Right lobe of liver (tissue), 4 donors: Measurements from ENCODE around the gene SSBP3.

Experiments used
- CTCF ChIP-seq, 4 donors: fragments of 200-600 bp in 3 of 4; fragments of 450-650 bp in 1 of 4; IDR thresholded peaks; one replicate each; pipeline versions ENCODE4 v1.5.1 to v1.8.0; 2016 to 2022; ENCODE audit warnings: antibody characterized with exemption in 4 of 4, mild to moderate bottlenecking in 2 of 4
- POLR2A ChIP-seq: fragments of 450-650 bp; IDR thresholded peaks from one replicate; pipeline ENCODE4 v1.6.1; 2017; ENCODE audit warnings: antibody characterized with exemption, mild to moderate bottlenecking
- donor health status: DM: no; HTN: no; CAD: no.
- donor health status: DM: no; HTN: no; CAD: no.
- donor health status: DM: no; HTN: yes; CAD: no.

- TF ChIP-seq CTCF (IDR thresholded peaks at IDR 0.05) = no peak
- TF ChIP-seq POLR2A = no peak
Observed at GRCh38 chr1:54270543-54270942, 135.7 kb downstream of the SSBP3 start.
